Stimulated activated CD8-positive, alpha-beta memory T cell treated with anti-CD3 and anti-CD28 coated beads, Interleukin-15, amount 100 ng/mL, for 4 hours (primary cell): ENCODE measurements around the gene SPINT2.
"Not testable (repeated sequence)": the region's sequence is repeated elsewhere in the genome, so short reads cannot be mapped to it uniquely, and the experiment has no call there.

Experiments
- DNase-seq, 2 donors: peaks; one replicate each; pipeline ENCODE4 v3.0.0-alpha.2; 2020; ENCODE audit warnings: low read depth in 2 of 2

SPINT2 gene, protein sequence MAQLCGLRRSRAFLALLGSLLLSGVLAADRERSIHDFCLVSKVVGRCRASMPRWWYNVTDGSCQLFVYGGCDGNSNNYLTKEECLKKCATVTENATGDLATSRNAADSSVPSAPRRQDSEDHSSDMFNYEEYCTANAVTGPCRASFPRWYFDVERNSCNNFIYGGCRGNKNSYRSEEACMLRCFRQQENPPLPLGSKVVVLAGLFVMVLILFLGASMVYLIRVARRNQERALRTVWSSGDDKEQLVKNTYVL

DNA sequence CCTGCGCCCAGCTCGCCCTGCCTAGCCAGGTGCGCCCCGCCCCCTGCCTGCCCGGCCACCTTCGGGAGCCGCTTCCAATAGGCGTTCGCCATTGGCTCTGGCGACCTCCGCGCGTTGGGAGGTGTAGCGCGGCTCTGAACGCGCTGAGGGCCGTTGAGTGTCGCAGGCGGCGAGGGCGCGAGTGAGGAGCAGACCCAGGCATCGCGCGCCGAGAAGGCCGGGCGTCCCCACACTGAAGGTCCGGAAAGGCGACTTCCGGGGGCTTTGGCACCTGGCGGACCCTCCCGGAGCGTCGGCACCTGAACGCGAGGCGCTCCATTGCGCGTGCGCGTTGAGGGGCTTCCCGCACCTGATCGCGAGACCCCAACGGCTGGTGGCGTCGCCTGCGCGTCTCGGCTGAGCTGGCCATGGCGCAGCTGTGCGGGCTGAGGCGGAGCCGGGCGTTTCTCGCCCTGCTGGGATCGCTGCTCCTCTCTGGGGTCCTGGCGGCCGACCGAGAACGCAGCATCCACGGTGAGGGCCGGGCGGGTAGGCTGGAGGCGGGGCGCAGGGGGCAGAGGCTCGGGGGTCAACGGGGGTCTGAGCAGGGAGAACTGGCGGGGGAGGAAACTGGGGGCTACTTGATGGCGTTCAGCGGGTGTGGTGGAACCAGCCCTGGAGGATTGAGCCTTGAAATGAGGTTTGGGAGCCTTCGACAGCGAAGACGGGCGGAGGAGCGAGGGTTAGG lies at the start of gene SPINT2:
SPINT2 (plus strand) TSS at position 88 of the 727 bp plus-strand sequence; CDS start at position 408, 320 bp downstream.
- DNase-seq = peak; percentile 8 to 22

DNA sequence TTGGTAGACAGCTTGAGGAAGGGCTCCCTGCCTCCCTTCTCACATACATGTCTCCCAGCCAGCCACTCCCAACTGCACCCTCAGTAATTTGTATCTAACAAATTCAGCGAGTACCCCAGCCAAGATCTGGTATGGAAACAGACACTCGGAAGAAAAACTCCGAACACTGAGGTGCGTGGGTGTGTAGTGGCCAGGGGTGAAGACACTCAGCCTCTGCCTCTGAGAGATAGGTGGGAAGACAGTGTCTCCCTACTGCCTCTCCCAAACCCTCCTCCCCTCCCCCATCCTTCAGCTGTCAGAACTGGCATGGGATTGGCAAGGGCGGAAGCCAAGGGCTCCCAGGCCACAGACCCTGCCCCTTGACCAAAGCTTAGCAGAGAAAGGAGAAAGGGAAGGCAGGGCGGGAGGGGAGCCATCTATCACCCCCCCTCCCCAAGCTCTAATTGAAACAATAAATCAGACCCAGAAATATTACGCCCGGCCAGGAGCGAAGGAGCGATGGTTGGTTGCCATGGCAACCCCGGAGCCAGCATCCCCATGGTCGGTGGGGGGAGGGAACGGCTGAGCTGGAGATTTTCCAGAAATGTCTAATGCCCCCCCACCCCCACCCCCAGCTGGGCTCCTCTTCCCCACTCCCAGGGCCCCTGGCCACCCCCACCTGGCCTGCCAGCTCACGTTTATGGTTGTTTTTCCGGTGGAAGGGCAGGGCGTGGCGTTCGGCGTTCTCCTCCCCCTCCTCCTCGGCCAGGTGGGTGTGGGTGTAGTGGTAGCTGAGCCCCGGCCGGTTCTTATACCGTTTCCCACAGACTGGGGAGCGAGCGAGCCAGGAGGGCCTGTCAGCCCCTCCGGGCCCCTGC lies 47.4 kb upstream of the SPINT2 start:
- DNase-seq = no peak

DNA sequence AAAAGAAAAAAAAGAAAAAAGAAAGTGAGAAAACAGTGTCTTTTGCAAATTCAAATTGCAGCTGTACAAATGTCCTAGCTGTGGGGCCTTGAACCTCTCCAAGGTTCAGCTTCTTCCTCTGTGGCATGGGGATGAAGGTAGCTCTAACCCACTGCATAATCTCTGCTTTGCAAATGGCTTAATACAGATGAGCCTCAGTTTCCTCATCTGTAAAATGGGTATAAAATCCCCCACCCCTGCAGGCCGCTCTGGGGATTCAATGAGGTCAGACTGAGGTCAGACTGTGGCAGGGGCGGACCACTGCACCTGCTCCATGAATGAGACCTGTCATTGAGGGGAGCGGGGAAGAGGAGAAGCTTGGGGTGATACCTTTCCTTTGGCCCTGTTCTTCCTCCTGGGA lies 46.2 kb upstream of the SPINT2 start:
- no peak for DNase-seq

DNA sequence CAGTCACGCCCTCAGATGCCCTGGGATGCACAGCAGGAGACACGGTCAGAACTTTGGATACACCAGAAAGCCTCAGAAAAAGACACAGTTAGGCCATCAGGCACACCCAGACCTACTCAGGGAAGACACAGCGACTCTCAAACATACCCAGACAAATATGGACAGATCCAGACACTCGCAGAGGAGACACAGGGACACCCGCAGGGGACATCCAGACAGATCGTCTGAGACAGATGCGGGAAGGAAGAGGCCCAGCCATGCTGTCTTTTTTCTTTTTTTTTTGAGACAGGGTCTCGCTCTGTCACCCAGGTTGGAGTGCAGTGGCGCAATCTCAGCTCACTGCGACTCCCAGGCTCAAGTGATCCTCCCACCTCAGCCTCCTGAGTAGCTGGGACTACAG lies 45.2 kb upstream of the SPINT2 start:
- no peak for DNase-seq

DNA sequence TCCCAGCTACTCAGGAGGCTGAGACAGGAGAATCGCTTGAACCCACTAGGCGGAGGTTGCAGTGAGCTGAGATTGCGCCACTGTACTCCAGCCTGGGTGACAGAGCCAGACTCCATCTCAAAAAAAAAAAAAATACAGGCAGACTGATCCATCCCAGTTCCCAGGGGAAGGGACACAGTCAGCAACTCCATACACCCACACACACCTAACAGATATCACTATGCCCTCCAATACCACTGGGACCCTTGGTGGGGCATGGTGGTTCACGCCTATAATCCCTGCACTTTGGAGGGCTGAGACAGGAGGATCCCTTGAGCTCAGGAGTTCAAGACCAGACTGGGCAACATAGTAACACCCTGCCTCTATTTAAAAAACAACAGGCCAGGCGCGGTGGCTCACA lies 43.0 kb upstream of the SPINT2 start:
- no peak for DNase-seq

DNA sequence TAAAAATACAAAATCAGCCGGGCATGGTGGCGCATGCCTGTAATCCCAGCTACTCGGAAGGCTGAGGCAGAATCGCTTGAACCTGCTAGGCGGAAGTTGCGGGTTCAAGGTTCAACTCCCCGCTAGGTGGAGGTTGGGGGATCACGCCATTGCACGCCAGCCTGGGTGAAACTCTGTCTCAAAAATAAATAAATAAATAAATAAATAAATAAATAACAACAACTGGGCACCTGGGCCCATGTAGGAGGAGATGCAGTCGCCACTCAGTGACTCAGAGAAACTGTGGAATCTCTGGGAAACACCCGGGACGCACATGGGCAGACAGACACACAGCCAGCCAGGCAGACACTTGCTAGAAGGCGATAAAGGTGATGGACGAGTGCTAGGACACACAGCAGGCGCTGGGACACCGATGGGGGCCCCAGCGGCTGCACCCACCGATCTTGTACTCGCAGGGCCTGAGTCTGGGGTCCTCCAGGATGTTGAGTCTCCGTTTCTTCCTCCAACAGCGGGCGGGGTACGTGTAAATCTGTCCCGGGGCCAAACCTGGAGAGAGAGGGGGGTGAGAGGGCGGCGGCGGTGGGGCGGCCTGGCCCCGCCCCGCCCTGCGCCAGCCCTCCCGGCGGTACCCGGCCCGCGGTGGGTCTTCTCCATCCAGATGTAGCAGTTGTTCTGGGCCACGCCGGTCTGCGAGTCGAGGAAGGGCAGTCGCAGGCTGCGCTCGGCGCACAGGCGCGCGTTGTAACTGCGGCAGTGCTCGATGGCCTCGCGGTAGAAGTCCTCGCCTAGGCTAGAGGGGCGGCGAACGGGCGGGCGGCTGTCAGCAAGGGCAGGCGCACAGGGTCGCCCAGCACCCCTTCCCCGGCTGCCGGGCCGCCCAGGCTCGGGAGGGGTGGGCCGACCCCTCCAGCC lies 42.2 kb upstream of the SPINT2 start:
- no peak for DNase-seq

DNA sequence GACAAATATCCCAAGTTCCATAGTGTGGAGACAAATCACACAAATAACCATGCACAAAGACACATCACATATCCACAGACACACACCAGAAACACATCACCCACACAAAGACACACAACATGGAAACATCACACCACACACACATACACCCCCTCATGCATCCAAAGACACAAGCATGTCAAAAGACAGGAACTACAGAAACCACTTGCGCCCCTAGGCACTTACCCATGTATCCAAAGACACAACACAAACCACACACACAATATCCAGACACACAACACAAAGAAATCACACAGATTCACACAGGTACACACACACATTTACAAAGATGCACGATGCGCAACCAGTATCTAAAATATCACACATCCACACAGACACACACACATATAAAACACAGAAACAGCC lies 41.3 kb upstream of the SPINT2 start:
- no peak for DNase-seq

DNA sequence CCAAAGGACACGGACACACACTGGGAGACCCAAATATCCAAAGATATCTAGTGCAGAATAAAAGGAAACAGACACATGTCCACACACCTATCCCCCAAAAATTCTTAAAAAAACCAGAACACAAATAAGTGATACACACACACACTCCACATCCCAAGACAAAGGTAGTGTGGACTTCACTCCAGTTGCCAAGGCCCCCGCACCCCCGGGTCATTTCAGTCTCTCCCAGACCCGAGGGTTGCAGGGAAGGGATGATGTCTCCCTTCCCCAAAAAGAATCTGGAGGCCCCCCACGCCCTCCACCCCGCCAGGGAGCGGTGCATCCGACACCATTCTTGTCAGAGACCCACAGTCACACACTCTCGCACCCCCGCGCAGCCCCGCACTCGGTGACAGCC lies 40.8 kb upstream of the SPINT2 start:
- no peak for DNase-seq

DNA sequence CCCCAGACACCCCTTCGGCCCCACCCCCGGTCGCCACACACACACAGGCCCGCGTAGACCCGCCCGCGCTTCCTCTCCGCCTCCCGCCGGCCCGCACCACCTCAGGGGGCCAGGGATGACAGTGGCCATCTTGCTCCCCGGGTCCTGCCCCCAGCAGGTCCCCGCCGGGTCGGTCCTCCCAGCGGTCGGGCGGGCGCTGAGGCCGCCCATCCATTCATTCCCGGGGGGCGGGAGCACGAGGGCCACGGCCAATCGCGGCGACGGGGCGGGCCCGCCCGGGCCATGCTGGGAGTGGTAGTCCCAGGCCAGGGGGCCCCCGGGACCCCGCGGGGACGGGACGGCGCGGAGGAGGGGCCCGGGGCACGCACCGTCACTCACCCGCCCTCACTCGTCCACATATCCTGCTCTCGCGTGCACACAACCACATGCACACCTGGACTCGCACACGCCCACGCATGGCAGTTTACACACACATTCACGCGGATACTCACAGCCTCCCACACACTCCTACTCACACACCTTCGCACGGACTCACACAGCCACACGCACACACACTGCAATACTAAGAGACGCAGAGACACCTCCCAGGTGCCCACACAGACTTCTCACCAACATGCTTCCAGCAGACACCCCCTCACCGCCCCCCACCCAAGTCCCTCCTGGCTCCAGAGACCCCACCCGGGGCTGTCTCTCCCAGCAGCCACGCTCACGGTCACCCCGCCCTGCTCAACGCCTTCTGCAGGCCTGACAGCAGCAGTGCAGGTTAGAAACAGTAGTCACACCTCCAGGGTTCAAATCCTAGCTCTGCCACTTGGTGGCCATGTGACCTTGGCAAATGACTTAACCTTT lies 40.1 kb upstream of the SPINT2 start, which contains the start of gene DPF1:
DPF1 (minus strand) TSS at position 209 of the 849 bp plus-strand sequence; CDS start at position 129, 80 bp downstream.
- peak; percentile 25 to 33 for DNase-seq

DNA sequence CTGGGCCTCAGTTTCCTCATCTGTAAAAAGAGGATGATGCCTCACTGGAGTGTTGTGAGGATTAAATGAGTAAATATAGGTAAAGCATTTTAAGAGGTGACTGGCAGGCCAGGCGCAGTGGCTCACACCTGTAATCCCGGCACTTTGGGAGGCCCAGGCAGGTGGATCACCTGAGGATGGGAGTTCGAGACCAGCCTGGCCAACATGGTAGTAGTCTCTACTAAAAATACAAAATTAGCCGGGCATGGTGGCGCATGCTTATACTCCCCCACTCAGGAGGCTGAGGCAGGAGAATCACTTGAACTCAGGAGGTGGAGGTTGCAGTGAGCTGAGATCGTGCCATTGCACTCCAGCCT lies 39.5 kb upstream of the SPINT2 start:
- not testable (repeated sequence) for DNase-seq

DNA sequence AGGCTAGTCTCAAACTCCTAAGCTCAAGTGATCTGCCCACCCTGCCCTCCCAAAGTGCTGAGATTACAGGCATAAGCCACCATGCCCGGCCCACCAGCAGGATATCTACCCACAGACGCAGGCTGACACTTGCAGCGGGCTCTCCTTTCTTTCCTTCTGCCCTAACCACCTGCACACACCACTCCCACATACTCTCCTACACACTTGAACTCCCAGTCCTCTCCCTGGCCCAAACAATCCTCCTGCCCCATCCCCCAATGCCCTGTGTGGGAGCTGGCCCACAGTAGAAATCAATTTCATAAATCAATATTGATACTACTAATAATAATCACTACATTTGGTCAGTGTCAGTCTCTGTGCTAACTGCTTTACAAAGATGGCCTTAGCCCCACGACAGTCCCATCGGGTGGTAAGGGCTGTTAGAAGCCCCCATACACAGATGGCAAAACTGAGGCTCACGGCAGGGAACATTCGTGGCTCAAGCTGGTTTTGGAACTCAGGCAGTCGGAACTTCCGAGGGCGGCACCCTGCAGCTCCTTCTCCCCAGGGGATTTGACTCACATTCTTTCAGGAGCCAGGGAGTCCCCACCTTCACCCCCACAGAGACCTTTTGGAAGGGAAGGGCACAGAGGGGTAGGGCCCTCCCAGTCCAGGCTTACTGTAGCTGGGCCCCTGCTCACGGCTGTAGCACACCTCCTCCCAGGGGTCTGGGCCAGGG lies 36.9 kb upstream of the SPINT2 start:
- no peak for DNase-seq

DNA sequence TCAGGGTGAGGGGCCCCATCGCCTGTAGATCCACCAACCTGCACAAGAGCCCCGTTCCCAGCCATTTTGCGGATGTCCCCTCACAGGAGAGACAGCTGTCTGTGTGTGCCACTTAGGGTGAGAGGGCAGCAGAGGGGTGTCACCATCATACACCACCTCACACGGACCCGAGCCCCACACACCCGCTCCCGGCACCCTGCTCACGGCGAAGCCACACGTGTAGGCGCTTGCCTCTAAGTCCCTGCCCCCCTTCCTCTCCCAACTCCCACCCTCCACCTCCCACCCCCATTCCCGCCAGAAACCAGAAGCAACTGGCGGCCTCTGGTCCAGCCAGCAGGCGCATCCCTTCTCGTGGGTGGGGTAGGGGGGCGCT lies 36.4 kb upstream of the SPINT2 start:
- no peak for DNase-seq

DNA sequence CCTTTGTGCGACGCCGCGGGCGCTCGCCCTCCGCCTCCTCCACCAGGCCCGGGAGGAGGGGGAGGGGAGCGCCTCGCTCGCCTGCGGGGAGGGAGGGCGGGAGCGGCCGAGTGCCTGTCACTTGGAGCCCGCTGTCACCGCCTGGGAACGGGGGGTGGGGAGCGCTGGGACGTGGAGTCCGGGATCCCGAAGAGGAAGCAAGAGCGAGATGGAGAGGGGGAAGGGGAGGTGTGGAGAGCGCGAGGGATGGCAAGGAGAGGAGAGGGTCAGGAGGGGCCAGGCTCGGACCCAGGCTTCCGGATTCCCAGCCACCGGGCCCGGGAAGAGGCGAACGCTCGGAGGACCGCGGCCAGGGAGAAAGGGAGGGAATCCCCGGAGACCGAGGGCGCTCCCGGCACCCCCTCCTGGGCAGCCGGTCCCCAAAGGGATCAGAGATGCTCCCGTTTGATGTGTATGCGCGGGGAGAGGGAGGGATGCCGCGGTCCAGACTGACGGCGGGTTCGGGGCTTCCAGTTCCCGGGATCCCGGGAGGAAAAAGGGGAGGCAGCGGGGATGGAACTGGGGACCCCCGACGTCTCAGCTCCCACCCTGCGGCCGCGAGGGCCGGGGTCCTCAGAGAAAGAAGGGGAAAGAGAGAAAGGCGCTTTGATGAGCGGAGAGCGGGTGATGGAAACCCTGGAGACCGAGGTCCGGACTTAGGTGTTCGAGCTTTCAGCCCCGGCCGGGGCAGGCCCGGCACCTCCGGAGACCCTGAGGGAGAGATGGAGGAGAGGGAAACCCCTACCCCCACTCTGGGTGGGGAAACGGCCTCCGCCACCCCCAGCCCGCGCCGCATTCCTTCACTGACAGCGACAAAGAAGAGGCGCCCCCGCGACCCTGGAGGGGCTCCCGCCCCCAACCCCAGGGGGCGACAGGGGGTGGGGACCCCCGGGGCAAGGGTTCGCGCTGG lies 35.6 kb upstream of the SPINT2 start:
- no peak for DNase-seq

DNA sequence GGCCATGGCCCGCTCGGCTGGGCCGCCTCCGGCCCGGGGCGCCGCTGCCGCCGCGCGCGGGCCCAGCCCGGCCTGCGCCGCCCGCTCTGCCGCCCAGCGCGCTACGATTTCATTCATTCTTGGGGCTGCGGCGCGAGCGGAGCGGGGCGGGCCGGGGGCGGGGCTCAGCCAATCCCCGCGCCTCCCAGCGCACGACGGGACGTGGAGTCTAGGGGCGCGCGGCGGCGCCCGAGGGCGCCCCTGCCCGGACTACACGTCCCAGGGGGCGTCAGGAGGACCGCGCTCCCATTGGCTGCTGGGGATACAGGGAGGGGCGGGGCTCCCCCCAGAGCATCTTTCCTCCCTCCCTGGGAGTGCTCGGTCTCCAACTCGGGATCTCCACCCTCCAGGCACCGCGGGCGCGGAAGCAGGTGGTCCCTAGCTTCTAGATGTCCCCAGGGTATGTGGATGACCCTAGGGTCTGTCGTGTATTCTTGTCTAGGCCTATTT lies 34.7 kb upstream of the SPINT2 start:
- peak in 1 of 2 donors; percentile 19 for DNase-seq

DNA sequence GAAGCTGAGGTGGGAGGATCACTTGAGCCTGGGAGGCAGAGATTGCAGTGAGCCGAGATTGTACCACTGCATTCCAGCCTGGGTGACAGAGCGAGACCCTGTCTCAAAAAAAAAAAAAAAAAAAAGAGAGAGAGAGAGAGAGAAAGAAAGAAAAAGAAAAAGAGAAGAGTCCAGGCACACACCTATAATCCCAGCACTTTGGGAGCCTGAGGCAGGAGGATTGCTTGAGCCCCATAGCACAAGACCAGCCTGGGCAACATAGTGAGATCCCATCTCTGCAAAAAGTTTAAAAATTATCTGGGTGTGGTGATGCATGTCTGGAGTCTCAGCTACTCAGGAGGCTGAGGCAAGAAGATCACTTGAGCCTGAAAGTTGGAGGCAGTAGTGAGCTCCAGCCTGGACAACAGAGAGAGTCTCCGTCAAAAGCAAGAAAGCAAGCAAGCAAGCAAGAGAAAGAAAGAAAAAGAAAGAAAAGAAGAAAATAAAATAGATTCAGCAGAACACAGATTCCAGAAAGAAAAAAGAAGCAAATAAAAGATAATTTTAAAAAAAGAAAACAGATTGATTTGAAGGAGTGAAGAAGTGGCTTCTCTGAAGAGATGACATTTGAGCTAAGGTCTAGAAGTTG lies 33.8 kb upstream of the SPINT2 start:
- DNase-seq = not testable (repeated sequence)

DNA sequence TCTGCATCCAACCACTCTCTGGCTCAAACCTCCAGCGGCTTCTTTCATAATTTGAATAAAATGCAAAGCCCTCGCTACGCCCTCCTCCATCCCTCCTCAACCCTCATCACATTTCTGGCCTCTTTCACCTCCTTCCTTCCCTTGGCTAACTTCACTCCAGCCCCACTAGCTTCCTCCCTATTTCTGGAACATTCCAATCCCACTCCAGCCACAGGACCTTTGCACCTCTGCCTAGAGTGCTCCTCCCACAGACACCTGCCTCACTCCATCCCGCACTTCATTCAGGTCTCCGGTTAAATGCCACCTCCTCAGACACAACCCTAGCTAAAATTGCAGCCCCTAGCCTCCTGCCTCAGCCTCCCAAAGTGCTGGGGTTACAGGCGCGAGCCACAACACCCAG lies 32.5 kb upstream of the SPINT2 start:
- DNase-seq = no peak

DNA sequence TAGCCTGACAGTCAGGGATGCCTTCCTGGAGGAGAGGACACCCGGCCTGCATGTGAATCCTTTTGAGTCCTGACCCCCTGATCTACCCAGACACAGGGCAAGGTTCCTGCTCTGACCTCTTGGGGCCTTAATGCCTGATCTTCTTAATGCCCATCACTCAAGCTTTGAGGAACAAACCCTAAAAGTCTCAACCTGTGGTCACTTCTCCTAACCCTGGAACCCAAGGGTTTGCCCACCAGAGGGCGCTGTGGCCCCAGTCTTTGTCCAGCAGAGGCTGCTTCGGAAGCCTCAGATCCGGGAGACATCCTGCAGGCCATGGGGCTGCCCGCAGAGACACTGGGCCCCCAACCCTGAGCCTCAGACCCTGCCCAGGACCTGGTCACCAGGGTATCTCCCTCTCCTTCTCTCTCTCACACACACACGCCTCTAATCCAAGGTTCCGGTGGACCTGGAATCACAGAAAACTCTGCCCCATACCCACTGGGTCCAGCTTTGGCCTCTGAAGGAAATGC lies 30.6 kb upstream of the SPINT2 start:
- DNase-seq = peak in 1 of 2 donors; percentile 40

DNA sequence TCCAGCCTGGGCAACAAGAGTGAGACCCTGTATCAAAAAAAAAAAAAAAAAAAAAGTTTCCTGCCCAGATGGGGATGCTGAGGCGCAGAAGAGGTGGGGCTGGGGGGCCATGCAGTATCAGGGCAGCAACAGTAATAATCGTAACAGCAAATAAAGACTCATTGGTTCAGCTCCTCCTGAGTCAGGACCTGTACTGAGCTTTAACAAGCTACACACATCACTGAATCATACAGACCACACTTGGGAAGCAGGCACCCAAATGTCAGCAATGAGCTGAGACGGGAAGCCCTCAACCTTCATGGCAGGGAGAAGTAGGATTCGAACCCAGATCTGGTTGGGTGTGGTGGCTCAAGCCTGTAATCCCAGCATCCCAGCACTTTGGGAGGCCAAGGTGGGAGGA lies 29.8 kb upstream of the SPINT2 start:
- no peak for DNase-seq
